ENCODE results near the gene ZNF146.

GRCh38 chr19:36210497-36210896 is 4.4 kb upstream of the ZNF146 start:
- TF ChIP-seq CTCF (IDR thresholded peaks at IDR 0.05) (no peak), POLR2AphosphoS5 (IDR thresholded peaks at IDR 0.05) (no peak)

All from prostate gland (tissue), 2 donors.